Measurements from ENCODE around the gene FIG4. TPM values are rescaled to one million over a fixed set of nuclear protein-coding genes. Genes with fewer than 3 reads are reported as not detected.

FIG4 gene
- total and polyA plus RNA-seq, 2 of the 13 experiments (the other 11 are each of a cell fraction or from before 2014, with no cell fraction given) = 5.5 to 7.9 TPM

GRCh38 chr6:109715616-109716015 is 24.5 kb downstream of the FIG4 start:
- DNase-seq (ENCODE audit: low spot score) (no peak), ATAC-seq (no peak), FAIRE-seq (no peak)
- no peak overlapping the region for H3K4me3 ChIP-seq (replicated peaks in 1 of 3; ENCODE audit: insufficient read depth in 1 of 3, low read depth in 2 of 3, low read length in 3 of 3)
- H4K20me1 ChIP-seq (ENCODE audit: insufficient read depth, low read length) = no peaks in the 10 kb centered on the region
- no peak overlapping the region for H3K9ac ChIP-seq (ENCODE audit: insufficient read depth, low read depth, low read length)
- in situ Hi-C loops (cut with HindIII; ENCODE audit: extremely low pct_ligation_motif_present, low pct_unique_long_range_greater_than_20kb) (no loop called here), intact Hi-C loops (cut with micrococcal nuclease; ENCODE audit: unreplicated experiment) (no loop called here)
- no peak overlapping the region for H3K4me2 ChIP-seq (ENCODE audit: low read depth, low read length)
- H3K9me3 ChIP-seq (ENCODE audit: low read length) = no peaks in the 10 kb centered on the region
- no TSS peak for BruUV-seq (replicated peaks)
- H3K36me3 ChIP-seq (replicated peaks in 1 of 2; ENCODE audit: control insufficient read depth in 1 of 2, insufficient read depth in 2 of 2, low read length in 2 of 2) = no peaks in the 10 kb centered on the region
- ChIA-PET CTCF (ENCODE audit: low intra/inter-chr PET ratio, low total read pairs) (no interaction called here), POLR2A (no interaction called here)
- no peaks in the 10 kb centered on the region for H3K79me2 ChIP-seq (ENCODE audit: insufficient read depth, low read length)
- H3K27ac ChIP-seq (ENCODE audit: extremely low read length, insufficient read depth, low read length) = no peak overlapping the region
- TF ChIP-seq ZNF883 (CRISPR knock-in tag; IDR thresholded peaks at IDR 0.05; ENCODE audit: not compliant biosample characterization) = no peak
- no peak for TF ChIP-seq SNAPC2 (CRISPR knock-in tag; IDR thresholded peaks at IDR 0.05)
- no peak for TF ChIP-seq ZNF331 (CRISPR knock-in tag; IDR thresholded peaks at IDR 0.05)
- no peak for TF ChIP-seq NCOA5 (CRISPR knock-in tag; IDR thresholded peaks at IDR 0.05)
- no peak for TF ChIP-seq MTF1 (CRISPR knock-in tag; IDR thresholded peaks at IDR 0.05)
- no peak for TF ChIP-seq ZNF280B (CRISPR knock-in tag; IDR thresholded peaks at IDR 0.05; ENCODE audit: borderline replicate concordance)
- no peak for TF ChIP-seq AHDC1 (CRISPR knock-in tag; IDR thresholded peaks at IDR 0.05; ENCODE audit: borderline replicate concordance)
- no peak for TF ChIP-seq SMYD3 (CRISPR knock-in tag; IDR thresholded peaks at IDR 0.05)
- TF ChIP-seq EED (CRISPR knock-in tag; IDR thresholded peaks at IDR 0.05) = no peak
- TF ChIP-seq TAF15 (IDR thresholded peaks at IDR 0.05; ENCODE audit: low read depth, low read length, poor library complexity, severe bottlenecking) = no peak
- TF ChIP-seq ZNF275 (CRISPR knock-in tag; IDR thresholded peaks at IDR 0.05; ENCODE audit: borderline replicate concordance) = no peak
- no peak for TF ChIP-seq NCOR1 (IDR thresholded peaks at IDR 0.05; ENCODE audit: borderline replicate concordance, low read length)
- no peaks in the 10 kb centered on the region for H3K4me1 ChIP-seq (ENCODE audit: insufficient read depth, low read length)
- 83% methylated on average over 2 of the region's 2 CpGs for WGBS (ENCODE audit: low lambda C conversion rate)
- H3K27me3 ChIP-seq (ENCODE audit: control insufficient read depth in 1 of 2, insufficient read depth in 2 of 2, low read length in 2 of 2) = no peaks in the 10 kb centered on the region
- H2AFZ ChIP-seq (ENCODE audit: low read length) = no peak overlapping the region

Measured in HepG2 (cell line).